ENCODE results near the gene GALNT1.

Gene GALNT1

DNA sequence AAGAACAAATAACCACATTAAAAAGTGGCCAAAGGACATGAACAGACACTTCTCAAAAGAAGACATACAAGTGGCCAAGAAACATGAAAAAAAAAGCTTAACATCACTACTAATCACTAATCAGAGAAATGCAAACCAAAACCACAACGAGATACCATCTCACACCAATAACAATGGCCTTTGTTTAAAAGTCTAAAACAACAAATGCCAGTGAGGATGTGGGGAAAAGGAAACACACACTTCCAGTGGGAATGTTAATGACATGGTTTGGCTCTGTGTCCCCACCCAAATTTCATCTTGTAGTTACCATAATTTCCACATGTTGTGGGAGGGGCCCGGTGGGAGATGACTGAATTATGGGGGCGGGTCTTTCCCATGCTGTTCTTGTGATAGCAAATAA is 147.1 kb downstream of the GALNT1 start:
- DNase-seq: no peak

DNA sequence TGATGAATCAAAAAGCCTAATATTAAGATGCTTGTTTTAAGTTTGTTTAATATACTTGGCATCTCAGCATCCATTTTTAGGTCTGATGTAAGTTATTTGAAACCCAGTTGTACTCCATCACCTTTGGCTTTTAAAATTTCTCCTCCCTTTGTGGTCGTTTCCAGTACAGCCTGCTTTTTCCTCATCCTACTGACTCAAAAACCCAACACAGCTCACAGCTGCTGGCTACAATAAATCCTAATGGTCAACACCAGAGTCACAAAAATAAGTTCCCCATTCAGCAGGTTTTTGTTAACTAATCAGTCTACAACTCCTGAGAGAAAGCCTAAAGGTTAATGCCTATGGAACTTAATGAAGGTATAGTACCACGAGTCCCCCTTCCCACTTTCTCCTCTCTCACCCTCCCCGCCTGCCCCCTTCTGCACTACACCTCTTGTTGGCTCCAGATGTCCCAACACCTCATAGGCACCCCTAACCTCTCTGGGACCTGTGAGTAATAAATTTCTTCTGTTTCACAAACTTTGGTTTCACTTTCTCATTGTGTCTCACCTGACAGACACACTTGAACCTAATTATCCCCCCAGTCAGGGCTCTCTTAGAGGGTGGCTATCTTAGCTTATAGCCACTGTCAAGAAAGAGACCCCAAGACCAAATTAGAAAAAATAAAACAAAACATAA is 148.6 kb downstream of the GALNT1 start:
- no peak for DNase-seq

DNA sequence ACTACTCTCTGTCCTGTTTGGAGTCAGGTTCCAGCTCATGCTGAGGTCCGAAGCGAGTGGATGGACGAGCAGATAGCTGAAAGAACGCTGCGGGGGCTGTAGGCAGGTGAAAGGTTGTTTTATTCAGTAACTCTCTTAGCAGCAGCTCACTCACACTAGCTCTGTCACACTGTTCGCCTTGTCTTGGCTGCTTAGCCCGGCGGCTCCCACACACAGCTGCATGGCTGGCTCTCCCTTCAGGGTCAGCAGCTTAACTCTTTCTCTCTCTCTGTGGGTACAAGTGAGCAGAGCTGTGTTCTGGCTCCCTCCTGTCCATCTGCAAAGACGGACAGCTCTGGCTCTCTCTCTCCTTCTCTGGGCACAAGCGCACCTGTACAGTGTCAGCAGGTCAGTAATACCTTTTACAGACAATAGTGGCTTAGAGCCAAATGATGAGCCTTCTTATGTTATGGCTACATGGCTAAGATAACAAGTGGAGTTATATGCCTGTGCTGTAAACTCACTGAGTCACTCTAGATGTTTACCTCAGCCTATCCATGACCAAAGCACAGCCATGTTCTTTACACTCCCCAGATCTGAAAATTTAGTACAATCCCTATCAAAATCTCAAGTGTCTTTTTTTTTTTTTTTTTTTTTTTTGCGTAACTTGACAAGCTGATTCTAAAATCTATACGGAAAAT is 149.3 kb downstream of the GALNT1 start:
- DNase-seq: no peak

DNA sequence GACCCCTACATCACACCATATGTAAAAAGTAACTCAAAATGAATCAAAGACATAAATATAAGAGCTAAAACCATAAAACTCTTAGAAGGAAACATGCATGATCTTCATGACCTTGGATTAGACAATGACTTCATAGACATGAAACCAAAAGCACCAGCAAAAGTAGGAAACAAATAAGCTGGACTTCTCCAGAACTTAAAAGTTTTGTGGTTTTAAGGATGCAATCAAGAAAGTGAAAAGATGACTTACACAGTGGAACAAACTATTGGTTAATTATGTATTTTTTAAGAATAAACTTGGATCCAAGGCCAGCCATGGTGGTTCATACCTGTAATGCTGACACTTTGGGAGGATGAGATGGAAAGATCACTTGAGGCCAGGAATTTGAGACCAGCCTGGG is 150.2 kb downstream of the GALNT1 start:
- no peak for DNase-seq

DNA sequence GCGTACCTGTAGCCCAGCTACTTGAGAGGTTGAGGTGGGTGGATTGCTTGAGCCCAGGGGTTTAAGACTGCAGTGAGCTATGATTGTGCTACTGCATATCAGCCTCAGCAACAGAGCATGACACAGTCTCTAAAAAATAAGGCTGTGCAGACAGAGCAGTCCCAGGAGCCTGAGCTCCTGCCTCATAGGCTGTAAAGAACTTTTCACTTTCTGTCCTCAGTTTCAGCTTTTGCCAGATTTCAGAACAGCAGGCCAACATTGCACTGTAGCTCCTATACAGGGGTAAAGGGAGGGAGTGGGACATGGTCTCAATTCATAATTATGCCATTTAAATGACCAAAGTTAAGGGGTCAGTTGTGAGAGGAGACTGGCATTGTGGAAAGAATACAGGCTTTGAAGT is 150.6 kb downstream of the GALNT1 start:
- DNase-seq: no peak

DNA sequence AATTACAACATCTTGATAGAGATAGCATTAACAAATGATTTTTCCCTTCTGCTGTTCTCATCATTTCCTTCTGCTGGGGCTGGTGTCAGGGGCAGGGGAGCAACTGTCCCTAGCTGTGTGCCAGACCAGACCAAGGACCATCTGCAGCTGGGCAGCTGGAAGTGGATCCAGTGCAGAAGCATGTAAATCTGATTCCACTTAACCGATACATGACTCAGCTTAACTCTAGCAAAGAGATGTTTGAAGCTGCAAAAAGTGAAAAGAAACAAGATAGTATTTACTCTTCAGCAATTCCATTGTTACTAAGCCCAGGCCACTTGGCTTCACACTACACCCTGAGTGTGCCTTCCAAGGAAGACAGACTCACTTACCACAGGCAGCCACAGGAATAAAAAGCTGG is 151.1 kb downstream of the GALNT1 start:
- no peak for DNase-seq

DNA sequence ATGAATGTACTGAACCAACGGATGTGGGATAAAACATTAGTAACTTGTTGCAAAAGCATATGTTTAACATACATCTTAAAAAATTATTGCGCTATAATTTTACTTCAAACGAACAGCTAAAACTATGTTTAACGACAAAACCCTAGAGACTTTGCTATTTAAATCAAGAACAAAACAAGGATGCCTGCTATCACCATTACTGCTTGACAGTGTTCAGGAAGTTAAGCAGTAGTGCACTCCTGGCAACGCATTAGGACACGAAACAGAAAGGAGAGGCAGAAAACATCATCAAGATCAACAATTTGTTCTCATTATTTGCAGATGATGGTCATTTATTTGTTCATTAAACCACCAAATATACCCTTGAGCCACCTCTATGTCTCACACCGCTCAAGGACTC is 151.9 kb downstream of the GALNT1 start:
- no peak for DNase-seq

DNA sequence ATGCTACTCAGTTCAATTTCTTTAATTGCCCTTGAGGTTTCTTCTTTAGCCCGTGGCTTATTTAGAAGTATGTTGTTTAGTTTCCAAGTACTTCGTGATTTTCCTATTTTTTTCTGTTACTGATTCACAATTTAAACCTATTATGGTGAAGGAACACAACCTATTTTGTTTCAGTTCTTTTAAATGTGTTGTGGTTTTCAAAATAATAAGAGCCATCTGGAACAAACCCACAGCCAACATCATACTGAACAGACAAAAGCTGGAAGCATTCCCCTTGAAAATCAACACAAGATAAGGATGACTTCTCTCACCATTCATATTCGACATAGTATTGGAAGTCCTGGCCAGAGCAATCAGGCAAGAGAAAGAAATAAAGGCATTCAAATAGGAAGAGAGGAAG is 155.2 kb downstream of the GALNT1 start:
- DNase-seq: no peak

DNA sequence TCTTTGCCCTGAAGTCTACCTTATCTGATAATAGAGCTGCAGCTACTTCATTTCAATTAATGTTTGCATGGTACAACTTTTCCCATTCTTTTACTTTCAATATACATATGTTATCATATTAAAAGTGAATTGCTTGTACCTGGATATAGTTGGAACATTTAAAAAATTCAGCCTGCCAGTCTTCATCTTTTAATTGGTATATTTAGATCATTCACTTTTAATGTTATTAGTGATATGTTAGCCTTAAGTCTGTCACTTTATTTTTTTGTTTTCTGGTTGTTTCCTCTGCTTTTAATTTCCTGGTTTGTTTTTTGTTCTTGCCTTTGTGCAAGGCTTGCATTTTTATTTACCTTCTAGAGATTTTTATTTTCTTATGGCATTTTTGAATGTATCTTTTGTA is 158.2 kb downstream of the GALNT1 start:
- no peak for DNase-seq

DNA sequence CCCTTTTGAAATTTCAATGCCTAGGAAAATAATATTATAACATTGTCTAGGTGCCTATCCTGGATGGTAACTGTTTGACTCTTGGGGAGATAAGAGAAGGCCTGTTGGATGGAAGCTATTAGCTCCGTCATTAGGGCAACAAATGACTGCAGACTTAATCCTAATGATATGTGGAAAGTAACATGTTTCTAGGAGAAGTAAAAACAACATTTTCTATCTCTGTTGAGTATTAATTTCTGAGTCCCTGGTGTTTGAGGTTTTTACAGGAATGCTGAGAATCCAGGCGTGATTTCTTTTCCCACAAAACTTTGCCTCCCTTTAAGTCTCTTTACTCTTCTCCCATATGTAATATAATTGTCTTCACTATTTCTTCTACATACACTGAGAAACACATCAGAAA is 159.1 kb downstream of the GALNT1 start:
- DNase-seq: no peak

DNA sequence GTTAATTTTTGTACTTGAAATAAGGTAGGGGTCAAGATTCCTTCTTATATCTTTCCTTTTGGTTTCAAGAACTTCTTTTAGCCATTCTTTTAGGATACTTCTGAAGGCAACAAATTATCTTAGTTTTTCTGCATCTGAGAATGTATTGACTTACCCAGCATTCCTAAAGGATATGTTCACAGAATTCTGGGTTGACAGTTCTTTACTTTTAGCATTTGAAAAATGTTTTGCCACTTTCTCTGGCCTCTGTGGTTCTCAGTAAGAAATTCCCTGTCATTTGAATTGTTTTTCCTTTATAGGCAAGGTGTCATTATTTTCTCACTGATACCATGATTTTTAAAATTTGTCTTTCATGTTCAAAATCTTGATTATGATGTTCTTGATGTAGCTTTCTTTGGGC is 162.4 kb downstream of the GALNT1 start:
- DNase-seq: no peak

DNA sequence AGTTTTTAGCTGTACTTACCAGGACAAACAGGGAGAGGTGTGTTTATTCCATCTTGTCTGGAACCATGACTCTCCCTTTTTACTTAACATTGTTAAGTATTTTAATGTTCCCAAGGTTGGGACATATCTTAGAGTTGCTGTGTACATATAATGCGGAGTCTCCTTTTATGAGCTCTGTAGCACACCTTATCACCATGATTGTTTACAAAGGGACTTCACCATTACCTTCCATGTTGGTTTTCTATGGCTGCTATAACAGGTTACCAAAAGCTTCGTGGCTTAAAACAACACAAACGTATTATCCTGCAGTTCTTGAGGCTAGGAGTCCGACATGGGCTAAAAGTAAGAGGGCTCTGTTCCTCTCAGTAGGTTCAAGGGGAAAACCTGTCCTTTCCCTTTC is 164.3 kb downstream of the GALNT1 start:
- no peak for DNase-seq

DNA sequence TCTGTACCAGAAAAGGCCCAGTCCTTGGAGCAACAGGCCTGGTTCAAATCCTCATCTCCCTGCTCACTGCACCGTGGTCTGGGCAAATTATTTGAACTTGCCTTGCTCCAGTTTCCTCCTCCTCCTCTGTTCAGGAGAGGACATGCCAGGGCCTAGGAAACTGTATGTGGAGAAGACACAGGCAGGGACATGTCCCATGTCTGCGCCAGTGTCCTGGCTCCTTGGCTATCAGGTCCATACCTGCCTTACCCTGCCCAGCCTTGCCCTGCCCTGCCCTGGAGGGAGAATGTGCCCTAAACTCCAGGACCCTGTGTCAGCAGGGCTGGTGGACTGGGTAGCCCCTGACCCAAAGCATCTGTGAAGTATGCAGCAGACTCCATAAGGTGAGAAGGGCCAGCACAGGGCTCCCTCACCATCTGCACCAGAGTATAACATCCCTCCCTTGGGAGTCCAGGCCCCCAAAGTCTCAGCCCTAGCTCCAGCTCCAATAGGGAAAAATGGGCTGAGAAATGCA is 165.3 kb downstream of the GALNT1 start:
- no peak for DNase-seq

DNA sequence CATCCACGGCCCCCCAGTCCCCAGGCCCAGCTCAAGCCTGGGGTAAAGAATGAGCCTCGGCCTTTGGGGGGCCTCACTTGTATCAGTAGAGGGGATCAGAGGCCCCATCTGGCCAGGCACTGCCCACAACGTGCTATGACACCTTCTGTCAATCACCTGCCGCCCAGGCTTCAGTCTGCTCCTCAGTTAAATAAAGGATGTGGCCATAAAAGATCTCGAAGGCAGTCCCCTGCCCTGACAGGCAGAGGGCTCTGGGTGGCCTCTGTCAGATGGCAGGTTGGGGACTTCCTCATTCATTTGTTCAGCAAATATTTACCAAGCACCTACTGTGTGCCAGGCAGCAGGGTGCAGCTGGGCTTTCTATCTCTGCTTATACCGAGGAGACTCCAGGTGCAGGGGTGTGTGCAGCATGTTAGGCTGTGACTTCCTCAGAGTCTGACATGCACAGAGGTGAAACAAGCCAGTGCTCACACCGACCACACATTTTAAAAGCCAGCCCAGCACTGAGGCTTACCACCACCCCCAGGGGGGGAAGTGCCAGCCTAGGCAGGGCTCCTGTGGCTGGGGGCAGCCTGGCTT is 166.4 kb downstream of the GALNT1 start:
- no peak for DNase-seq

DNA sequence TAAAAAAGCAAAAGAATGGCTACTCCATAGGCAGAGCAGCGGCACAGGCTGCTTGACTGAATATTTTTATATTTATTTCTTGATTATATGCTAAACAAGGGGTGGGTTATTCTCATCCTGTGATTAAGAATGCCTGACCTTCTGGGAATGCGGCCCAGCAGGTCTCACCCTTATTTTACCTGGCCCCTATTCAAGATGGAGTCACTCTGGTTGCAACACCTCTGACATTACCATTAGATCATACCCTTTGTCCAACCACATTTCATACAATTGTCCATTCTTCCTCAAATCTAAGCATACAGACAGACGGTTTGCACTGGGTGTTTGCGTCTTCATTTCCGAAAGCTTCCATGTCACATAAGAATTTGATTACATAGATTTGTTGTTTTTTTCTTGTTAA is 168.2 kb downstream of the GALNT1 start:
- no peak for DNase-seq

DNA sequence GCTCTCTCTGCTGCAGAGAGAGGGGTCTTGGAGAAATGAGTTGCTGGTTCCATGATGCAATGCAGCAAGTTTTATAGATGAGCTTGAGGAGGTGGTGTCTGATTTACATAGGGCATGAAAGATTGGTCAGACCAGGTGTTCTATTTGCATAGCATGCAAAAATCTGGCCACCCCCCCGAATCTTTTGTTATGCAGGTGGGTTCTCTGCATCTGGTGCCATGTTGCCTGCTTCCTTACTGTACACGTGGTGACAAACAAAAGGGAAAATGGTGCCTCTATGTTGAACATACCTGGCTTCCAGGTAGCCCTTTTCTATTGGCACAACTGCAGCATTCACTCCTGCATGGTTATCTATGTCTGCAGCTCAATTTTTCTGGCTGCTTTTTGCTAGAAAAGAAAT is 169.4 kb downstream of the GALNT1 start:
- no peak for DNase-seq

DNA sequence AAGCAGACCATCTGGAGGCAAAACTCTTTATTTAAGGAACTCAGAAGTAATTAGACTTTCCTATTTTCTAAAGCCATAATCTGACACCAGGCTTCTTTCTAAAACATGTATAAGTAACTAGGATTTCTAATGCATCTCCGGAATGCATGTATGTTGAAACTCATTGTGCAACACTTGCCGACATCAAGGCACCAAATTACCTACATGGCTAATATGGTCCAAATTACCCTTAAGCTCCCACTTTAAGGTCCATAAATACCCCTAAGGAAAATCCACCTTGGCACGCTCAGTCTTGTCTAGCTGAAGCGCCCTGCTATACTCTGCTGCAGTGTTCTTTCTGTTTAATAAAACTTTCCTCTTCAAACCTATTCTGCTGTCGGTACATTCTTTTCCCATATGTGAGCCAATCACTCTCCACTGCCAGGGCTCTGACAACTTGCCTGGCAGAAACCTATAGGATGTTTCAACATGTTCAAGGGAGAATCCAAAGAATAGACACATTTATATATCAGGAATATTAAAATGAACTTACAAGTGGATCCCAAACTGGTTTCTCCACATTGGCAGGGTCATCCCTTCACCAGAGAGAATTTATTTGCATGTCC is 171.9 kb downstream of the GALNT1 start:
- no peak for DNase-seq

DNA sequence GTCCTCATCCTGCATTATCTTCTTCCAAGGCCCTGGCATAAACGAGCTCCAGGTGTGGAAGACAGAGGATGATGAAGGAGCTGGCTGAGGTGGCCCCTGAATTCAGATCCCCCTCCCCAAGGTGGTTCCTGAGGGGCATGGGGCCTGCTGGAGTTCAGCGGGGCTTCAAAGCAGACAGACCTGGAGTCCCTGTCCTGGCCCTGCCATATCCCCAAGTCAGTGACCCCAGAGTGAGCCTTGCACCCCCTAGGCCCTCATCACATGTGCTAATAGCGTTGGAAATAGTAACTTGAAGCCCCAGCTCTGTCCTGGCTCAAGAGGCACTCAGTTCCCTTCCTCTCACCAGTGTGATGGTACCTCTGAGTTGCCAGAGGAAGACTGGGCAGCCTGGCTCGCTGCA is 172.9 kb downstream of the GALNT1 start:
- DNase-seq: no peak

DNA sequence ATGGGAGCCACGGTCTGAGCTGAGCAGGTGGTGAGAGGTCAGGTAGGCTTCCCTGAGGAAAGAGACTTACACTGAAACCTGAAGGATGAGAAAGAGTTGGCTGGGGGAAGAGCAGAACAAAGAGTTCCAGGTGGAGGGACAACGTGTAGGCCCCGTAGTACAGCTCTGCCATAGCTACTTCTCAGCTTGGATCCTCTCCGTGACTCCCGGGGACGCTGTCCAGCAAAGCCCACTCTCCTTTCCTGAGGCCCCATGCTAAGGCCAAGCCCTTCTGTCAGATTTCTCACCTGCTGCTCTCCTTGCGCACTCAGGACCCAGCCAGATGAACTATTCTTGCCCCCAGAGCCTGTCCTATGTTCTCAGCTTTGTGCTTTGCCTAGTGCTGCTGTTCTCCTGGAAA is 173.8 kb downstream of the GALNT1 start:
- no peak for DNase-seq

DNA sequence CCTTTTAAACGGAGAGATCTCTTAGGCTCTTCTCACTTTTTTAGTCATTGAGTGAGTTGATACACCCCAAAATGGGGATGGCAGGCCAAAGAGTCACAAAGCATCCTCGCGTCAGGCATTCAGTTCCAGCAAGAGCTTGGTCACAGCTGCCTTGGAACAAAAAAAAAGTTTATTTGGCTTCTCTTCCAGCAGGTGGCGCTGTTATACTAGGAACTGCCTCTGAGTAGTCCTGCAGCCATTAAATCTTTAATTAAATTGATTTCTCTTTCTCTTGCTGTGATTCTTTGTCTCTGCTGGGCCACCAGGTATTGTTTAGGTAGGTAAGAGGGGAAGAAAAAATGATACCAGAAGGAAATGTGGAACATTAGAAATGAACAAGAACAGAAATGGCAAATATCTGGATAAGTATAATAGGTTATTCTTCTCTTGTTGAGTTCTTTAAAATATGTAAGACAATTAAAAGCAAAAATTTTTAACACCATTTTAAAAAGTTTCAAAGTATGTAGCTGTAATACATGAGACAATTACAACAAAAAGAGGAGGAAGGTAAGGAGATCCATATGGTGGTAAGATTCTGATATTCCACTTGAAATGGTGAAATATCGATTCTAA is 175.1 kb downstream of the GALNT1 start:
- DNase-seq: peak; percentile 74

Data from activated CD4-positive, alpha-beta T cell treated with anti-CD3 and anti-CD28 coated beads, Interleukin-10, Interleukin-2, amounts not matched to agents 100 ng/mL and 50 ng/mL, durations not matched to agents 16 hours and 8 hours (primary cell).